ENCODE data around the gene CCDC73.
"Not testable (repeated sequence)": the region's sequence is repeated elsewhere in the genome, so short reads cannot be mapped to it uniquely, and the experiment has no call there.

CCDC73 gene

GRCh38 chr11:32827276-32827675, 32.8 kb upstream of the CCDC73 start:
- no peak overlapping the region for H3K4me3 ChIP-seq (ENCODE audit: control insufficient read depth, low read depth, low read length)
- TF ChIP-seq CTCF (conservative IDR thresholded peaks at IDR 0.05; ENCODE audit: control insufficient read depth, insufficient read depth, low read depth, low read length) = no peak
- no peak for DNase-seq (ENCODE audit: low read depth)

DNA sequence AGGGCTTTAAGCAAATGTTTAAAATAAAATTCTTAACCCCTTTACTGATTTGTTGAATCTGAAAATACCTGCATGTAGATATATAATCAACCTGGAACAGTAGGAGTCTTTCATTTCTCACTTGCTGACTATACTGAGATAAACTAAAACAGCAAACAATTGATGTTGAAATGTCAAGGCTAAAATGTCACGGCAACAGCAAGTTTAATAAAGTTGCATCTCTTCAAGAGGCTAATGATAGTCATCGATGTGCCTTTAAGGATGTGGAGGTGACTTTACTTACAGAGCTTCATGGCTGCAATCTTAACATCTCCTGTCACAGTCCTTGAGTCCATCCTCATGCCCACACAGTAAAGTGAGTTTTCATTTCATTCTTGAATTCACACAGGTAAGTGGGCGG, 31.7 kb upstream of the CCDC73 start:
- no peak for DNase-seq (ENCODE audit: low read depth)
- no peak overlapping the region for H3K4me3 ChIP-seq (ENCODE audit: control insufficient read depth, low read depth, low read length)
- TF ChIP-seq CTCF (conservative IDR thresholded peaks at IDR 0.05; ENCODE audit: control insufficient read depth, insufficient read depth, low read depth, low read length) = no peak

DNA sequence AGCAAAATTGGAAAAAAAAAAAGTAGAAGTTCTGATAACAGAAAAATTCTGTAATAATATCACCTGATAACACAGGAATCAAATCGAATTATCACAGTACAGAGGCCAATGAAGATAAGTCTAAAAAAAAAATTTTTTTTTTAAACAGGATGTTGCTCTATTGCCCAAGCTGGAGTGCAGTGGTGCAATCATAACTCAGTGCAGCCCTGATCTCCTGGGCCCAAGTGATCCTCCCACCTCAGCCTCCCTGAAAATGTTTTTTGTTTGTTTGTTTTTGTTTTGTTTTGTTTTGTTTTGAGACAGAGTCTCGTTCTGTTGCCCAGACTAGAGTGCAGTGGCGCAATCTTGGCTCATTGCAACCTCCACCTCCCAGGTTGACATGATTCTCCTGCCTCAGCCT, 29.2 kb upstream of the CCDC73 start:
- DNase-seq (ENCODE audit: low read depth) = not testable (repeated sequence)

GRCh38 chr11:32821917-32822560, 27.6 kb upstream of the CCDC73 start:
- no peak overlapping the region for H3K4me3 ChIP-seq (ENCODE audit: control insufficient read depth, low read depth, low read length)
- no peak for DNase-seq (ENCODE audit: low read depth)
- TF ChIP-seq CTCF (conservative IDR thresholded peaks at IDR 0.05; ENCODE audit: control insufficient read depth, insufficient read depth, low read depth, low read length) = no peak

More for the DNA sequence above, 29.2 kb upstream of the CCDC73 start:
- not testable (repeated sequence) for H3K4me3 ChIP-seq (ENCODE audit: control insufficient read depth, low read depth, low read length)

GRCh38 chr11:32821517-32821916, 27.1 kb upstream of the CCDC73 start:
- no peak overlapping the region for H3K4me3 ChIP-seq (ENCODE audit: control insufficient read depth, low read depth, low read length)
- TF ChIP-seq CTCF (conservative IDR thresholded peaks at IDR 0.05; ENCODE audit: control insufficient read depth, insufficient read depth, low read depth, low read length) = no peak

DNA sequence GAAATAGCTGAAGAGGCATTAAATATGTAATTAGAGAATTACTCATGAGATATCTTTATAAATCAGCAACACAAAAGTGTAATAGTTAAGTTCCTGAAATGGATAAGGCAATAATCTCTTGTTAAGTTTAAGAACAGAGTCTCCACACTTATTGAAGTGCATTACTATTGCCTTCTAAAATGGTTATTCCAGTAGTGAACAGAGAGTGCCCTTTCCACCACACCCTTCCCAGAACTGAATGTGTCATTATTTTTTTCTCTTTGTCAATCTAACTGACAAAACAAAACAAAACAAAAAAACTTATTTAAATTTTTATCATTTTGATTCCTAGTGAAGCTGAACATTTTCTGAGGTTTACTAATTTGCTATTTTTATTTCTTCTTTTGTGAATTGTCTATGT, 26.0 kb upstream of the CCDC73 start:
- TF ChIP-seq CTCF (conservative IDR thresholded peaks at IDR 0.05; ENCODE audit: control insufficient read depth, insufficient read depth, low read depth, low read length) = no peak
- H3K4me3 ChIP-seq (ENCODE audit: control insufficient read depth, low read depth, low read length) = no peak overlapping the region
- no peak for DNase-seq (ENCODE audit: low read depth)

More at GRCh38 chr11:32821517-32821916, 27.1 kb upstream of the CCDC73 start:
- DNase-seq (ENCODE audit: low read depth) = peak; percentile 47

DNA sequence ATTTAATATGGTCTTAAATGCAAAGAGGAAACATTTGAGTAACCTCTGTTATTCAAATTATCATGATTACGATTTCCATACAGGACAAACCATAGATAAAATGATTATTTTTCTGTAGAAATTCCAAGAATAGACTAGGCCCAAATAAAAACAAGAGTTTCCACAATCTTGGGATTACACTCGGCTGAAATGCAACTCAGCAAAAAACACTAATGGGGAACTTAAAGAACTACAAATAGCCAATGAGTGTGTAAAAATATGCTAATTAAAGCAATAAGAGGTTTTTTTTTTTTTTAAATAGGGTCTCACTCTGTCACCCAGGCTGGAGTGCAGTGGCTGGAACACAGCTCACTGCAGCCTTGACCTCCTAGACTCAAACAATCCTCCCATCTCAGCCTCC, 24.7 kb upstream of the CCDC73 start:
- DNase-seq (ENCODE audit: low read depth) = no peak

More for the DNA sequence above, 24.7 kb upstream of the CCDC73 start:
- no peak overlapping the region for H3K4me3 ChIP-seq (ENCODE audit: control insufficient read depth, low read depth, low read length)
- no peak for TF ChIP-seq CTCF (conservative IDR thresholded peaks at IDR 0.05; ENCODE audit: control insufficient read depth, insufficient read depth, low read depth, low read length)
